ENCODE data around the gene XPO1. TPM values are rescaled to one million over a fixed set of nuclear protein-coding genes. Genes with fewer than 3 reads are reported as not detected.

The XPO1 gene
- total and polyA plus RNA-seq, 2 donors (not counting 3 experiments of a cell fraction or from before 2014, with no cell fraction given), result 46.7 to 166 TPM

DNA sequence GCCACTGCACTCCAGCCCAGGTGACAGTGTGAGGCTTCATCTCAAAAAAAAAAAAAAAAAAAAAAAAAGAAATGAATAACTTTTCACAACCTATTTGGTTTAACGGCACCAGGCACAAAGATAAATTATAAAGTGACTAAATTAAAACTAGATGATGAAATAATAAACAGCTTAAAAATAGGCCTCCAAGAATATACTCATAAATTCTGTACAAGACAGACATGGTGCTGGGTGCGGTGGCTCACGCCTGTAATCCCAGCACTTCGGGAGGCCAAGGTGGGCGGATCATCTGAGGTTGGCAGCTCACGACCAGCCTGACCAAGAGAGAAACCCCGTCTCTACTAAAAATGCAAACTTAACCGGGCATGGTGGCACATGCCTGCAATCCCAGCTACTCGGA, 87.0 kb downstream of the XPO1 start:
- ChIA-PET POLR2A (no interaction called here), CTCF (no interaction called here)
- TF ChIP-seq POLR2A (IDR thresholded peaks at IDR 0.05; ENCODE audit: low read depth, low read length) (no peak), POLR2AphosphoS5 (IDR thresholded peaks at IDR 0.05; ENCODE audit: insufficient read depth, low read depth, low read length) (no peak), EZH2 (IDR thresholded peaks at IDR 0.05; ENCODE audit: borderline replicate concordance, low read depth, low read length, severe bottlenecking) (no peak), GATA2 (IDR thresholded peaks at IDR 0.05; ENCODE audit: insufficient read depth, insufficient read length, low read depth, low read length) (no peak), MYC (IDR thresholded peaks at IDR 0.05; ENCODE audit: low read depth, low read length) (no peak), FOS (IDR thresholded peaks at IDR 0.05; ENCODE audit: borderline replicate concordance, insufficient read depth, low read length) (no peak), JUN (IDR thresholded peaks at IDR 0.05; ENCODE audit: borderline replicate concordance, insufficient read depth, insufficient read length, low read depth) (no peak)
- TF ChIP-seq, protein P1, sequence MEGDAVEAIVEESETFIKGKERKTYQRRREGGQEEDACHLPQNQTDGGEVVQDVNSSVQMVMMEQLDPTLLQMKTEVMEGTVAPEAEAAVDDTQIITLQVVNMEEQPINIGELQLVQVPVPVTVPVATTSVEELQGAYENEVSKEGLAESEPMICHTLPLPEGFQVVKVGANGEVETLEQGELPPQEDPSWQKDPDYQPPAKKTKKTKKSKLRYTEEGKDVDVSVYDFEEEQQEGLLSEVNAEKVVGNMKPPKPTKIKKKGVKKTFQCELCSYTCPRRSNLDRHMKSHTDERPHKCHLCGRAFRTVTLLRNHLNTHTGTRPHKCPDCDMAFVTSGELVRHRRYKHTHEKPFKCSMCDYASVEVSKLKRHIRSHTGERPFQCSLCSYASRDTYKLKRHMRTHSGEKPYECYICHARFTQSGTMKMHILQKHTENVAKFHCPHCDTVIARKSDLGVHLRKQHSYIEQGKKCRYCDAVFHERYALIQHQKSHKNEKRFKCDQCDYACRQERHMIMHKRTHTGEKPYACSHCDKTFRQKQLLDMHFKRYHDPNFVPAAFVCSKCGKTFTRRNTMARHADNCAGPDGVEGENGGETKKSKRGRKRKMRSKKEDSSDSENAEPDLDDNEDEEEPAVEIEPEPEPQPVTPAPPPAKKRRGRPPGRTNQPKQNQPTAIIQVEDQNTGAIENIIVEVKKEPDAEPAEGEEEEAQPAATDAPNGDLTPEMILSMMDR (IDR thresholded peaks at IDR 0.05; ENCODE audit: extremely low read depth in 1 of 2, insufficient read depth in 1 of 2, low read depth in 1 of 2, low read length in 2 of 2), result no peak
- TF ChIP-seq, protein P2, sequence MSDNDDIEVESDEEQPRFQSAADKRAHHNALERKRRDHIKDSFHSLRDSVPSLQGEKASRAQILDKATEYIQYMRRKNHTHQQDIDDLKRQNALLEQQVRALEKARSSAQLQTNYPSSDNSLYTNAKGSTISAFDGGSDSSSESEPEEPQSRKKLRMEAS (IDR thresholded peaks at IDR 0.05; ENCODE audit: insufficient read depth, insufficient read length), result no peak
- no peak overlapping the region for H3K9ac ChIP-seq (replicated peaks; ENCODE audit: extremely low read depth, insufficient read depth, low read length)
- dilution Hi-C loops (cut with MboI; ENCODE audit: extremely low pct_ligation_motif_present, low sequenced_read_pairs) (no loop called here), intact Hi-C loops (cut with micrococcal nuclease) (no loop called here)
- no peaks in the 10 kb centered on the region for H3K27me3 ChIP-seq (ENCODE audit: control insufficient read depth in 2 of 2, insufficient read depth in 2 of 2, low read length in 2 of 2)
- peaks cover 3% of the 10 kb centered on the region for H4K20me1 ChIP-seq (replicated peaks; ENCODE audit: control insufficient read depth, extremely low read depth, insufficient read depth, low read length)
- peaks cover 97% of the 10 kb centered on the region for H3K79me2 ChIP-seq (ENCODE audit: control insufficient read depth, insufficient read depth, low read length)
- DNase-seq (ENCODE audit: low read depth, low spot score), result no peak
- H3K27ac ChIP-seq (ENCODE audit: insufficient read depth, low read depth, low read length), result no peak overlapping the region
- H3K4me1 ChIP-seq (ENCODE audit: control insufficient read depth, extremely low read depth, insufficient read depth, low read length), result no peaks in the 10 kb centered on the region
- H3K9me1 ChIP-seq (replicated peaks; ENCODE audit: control insufficient read depth, extremely low read depth, insufficient read depth, low read length), result no peaks in the 10 kb centered on the region
- H3K4me3 ChIP-seq (replicated peaks in 1 of 3; ENCODE audit: insufficient read depth in 1 of 3, low read depth in 1 of 3, low read length in 3 of 3), result no peak overlapping the region
- H3K4me2 ChIP-seq (ENCODE audit: insufficient read depth, low read length), result no peak overlapping the region
- no peaks in the 10 kb centered on the region for H3K36me3 ChIP-seq (ENCODE audit: control insufficient read depth in 2 of 2, extremely low read depth in 1 of 2, insufficient read depth in 2 of 2, low read length in 2 of 2)
- BruUV-seq (replicated peaks), result no TSS peak
- H2AFZ ChIP-seq (ENCODE audit: low read depth, low read length), result no peak overlapping the region
- no peaks in the 10 kb centered on the region for H3K9me3 ChIP-seq (replicated peaks; ENCODE audit: control insufficient read depth, insufficient read depth, low read length)
- FAIRE-seq, result no peak
